GM21825 (cell line): Measurements from ENCODE around the gene ZER1.
"Not testable (repeated sequence)": the region's sequence is repeated elsewhere in the genome, so short reads cannot be mapped to it uniquely, and the experiment has no call there.

ENCODE experiments used
- ATAC-seq: cut with Tn5 transposase; IDR thresholded peaks from one replicate; pipeline ENCODE4 v1.9.1; 2021; ENCODE audit warnings: mild to moderate bottlenecking, moderate library complexity; ENCODE audit not compliant: unreplicated experiment

Gene ZER1

DNA sequence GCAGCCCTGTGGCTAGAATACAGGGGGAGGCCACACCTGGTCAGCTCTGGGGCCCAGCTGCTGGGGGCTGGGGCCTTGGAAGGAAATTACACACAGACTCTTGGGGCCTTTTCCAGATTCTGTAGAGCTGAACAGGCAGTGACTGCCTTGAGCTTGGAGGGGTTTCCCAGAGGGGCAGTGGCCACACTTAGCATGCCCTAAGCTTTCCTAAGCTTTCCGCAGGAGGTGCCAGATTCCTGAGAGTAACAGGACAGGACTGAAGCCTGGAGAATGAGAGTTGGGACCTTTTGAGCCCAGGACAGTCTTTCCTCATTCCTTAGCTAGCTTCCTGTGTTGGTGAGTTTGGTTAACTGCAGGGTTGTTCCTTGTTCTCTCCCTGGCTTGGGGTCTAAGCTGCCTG lies 16.7 kb upstream of the ZER1 start:
- no peak for ATAC-seq

DNA sequence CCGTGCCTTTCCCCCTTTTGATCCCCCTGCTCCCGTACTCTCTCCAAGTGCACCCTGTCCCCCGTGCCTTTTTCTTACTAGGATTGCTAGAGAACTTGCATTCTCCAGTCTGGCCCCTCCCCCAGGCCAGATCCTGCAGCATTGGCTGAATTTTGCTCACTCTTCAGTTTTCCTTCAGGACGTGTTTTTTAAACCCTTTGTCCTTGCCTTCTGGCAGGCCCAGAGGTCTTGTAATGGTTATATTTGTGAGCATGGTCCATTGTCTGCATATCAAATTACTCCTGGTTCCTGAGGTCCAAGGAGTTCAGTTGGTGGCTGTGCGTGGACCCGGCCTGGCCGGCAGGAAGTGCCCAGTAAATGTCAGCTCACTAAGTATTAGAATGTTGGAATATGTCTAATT lies 15.9 kb upstream of the ZER1 start:
- no peak for ATAC-seq

DNA sequence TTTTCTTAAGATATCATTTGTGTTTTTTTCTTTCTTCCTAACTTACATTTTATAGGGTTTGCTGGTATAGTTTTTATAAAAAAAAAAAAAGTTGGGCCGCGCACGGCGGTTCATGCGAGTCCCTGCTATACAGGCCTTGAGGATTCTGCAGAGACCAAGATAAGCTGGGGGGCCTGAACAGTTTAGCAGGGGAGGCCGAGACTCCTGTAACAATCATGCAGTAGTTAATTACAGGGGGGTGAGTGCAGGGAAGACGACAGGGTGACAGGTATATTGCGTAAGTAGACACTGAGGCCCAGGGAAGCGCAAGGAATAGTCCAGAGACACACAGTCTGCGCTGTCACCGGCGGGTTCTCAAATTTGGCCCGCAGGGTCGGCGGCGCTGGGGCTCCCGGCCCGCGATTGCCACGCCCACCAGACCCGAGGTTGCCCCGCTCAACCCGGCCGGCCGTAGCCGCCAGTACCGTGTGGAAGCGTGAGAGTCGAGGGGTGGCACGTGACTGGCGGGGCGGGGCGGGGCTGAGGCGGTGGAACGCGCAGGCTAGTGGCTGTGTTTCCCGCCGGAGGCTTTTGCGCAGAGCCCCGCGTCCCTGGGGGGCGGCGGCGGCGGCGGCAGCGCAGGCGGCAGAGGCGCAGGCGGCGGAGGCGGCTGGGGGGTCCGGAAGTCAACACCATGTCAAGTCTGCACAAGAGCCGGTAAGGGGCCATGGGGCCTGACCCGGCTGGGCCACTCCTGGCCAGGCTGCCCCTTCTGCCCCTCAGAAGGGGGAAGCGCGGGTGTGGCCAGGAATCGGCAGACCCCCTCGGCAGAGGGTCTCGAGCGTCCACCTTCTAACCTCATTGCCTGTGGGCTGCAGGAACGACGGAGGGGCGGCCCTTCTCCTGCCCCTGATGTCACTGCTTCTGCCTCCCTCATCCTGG lies 15.2 kb upstream of the ZER1 start, which contains the start of gene TBC1D13:
Gene TBC1D13, plus strand, starts transcription at position 573 of the 921 bp plus-strand sequence. Its CDS starts 101 bp downstream, at position 674.
- ATAC-seq: peak; percentile 92

DNA sequence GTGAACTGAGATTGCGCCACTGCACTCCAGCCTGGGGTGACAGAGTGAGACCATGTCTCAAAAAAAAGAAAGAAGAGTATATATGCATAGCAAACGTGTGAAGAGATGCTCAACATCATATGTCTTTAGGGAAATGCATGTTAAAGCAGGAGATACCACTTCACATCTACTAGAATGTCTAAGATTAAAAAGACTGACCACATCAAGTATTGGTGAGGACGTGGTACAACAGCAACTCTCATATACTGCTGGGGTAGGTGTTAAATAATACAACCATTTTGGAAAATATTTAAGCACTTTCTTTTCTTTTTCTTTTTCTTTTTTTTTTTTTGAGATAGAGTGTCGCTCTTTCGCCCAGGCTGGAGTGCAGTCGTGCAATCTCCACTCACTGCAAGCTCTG lies 13.7 kb upstream of the ZER1 start:
- ATAC-seq: no peak

DNA sequence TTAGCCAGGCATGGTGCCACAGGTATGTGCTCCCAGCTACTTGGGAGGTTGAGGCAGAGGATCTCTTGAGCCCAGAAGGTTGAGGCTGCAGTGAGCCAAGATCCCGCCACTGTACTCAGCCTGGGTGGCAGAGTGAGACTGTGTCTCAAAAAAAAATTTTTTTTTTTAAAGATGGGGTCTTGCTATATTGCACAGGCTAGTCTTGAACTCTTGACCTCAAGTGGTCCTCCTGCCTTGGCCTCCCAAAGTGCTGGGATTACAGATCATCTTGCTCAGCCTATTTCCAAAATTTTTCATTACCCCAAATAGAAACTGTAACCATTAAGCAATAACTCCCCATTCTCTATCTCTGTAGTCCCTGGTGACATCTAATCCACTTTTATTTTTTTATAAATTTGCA lies 10.9 kb upstream of the ZER1 start:
- no peak for ATAC-seq

DNA sequence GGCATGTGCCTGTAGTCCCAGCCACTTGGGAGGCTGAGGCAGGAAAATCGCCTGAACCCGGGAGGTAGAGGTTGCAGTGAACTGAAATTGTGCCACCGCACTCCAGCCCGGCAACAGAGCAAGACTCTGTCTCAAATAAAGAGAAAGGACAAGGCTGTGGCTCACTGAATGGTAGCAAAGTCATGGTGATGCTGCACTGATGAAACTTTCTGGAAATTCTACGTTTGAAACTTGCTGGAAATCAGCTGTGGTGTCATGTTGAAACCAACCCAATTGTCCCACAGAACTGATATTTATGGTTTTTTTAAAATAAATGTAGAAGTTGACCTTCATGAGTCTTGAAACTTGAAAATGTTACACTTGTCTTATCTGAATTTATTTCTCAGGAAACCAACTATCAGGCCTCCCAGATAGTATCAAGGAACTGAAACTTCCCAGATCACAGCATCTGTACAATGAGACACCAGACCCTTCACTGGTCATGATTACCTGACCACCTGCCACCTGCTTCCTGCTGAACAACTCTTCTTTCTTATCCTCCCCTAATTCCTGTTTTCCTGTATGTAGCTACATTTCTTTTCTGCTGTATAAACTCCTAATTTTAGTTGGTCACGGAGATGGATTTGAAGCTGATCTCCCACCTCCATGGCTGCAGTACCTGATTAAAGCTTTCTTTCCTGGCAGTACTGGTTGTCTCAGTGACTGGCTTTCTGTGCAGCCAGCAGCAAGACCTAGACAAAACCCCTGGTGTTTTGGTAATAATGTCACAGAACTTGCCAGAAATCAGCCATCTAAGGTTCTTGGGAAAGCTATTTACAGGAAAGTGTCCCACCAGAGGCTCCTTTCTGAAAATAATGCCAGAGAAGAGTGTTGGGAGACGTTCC lies 9.7 kb upstream of the ZER1 start:
- no peak for ATAC-seq

DNA sequence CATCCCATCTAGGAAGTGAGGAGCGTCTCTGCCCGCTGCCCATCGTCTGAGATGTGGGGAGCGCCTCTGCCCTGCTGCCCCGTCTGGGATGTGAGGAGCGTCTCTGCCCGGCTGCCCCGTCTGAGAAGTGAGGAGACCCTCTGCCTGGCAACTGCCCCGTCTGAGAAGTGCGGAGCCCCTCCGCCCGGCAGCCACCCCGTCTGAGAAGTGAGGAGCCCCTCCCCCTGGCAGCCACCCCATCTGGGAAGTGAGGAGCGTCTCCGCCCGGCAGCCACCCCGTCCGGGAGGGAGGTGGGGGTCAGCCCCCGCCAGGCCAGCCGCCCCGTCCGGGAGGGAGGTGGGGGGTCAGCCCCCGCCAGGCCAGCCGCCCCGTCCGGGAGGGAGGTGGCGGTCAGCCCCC lies 8.4 kb upstream of the ZER1 start:
- ATAC-seq: not testable (repeated sequence)

DNA sequence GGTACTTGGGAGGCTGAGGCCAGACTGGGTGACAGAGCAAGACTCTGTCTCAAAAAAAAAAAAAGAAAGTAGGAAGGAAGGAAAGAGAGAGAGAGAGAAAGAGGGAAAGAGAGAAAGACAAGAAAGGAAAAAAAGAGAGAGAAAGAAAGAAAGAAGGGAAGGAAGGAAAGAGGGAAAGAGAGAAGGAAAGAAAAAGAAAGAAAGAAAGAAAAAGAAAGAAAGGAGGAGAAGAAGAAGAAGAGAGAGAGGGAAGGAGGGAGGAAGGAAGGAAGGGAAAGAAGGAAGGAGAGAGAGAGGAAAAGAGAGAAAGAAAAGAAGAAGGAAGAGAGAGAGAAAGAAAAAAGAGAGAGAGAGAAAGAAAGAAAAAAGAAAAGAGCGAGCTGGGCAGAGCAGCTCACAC lies 3.1 kb upstream of the ZER1 start:
- ATAC-seq: no peak

DNA sequence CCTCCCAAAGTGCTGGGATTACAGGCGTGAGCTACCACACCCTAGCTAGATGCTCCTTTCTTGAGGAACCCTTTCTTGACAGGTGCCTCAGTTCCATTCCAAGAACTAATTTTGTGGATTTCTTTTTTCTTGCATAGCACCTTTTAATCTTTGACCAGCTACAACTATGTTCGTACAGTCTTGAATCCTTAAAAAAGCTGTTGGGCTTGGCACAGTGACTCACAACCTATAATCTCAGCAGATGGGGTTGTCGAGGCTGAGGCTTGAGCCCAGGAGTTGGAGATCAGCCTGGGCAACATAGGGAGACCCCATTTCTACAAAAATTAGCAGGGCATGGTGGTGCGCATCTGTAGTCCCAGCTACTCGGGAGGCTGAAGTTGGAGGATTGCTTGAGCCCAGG lies 1.3 kb upstream of the ZER1 start:
- ATAC-seq: no peak

DNA sequence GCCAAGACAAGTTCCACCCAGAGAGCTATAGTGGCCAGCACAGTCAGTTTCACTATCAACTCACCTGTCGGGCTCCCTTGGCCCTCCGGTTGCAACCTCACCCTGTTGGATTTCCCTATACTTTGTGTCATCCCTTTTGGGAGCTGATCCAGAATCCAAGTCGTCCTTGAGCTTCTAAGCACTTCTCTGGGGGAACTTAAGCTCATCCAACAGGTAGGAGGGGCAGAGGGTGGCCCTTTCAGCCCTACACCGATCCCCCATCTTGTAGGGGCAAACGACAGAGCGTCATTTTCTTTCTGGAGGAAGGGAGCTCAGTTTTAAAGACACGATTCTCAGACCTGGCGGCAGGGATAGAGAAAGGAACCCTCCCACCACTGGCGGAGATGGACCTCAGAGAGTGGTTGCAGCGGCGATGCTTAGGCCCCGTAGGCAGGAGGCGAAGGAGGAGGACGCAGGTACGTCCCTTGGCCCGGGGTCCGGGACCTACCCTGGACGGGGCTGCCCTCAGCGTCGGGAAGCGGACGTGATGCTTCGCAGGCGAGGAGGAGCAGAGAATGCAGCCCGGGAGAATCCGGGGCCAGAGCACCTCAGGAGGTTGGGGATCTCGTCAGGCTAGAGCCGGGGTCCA lies 519 bp downstream of the ZER1 start:
- ATAC-seq: peak; percentile 26

DNA sequence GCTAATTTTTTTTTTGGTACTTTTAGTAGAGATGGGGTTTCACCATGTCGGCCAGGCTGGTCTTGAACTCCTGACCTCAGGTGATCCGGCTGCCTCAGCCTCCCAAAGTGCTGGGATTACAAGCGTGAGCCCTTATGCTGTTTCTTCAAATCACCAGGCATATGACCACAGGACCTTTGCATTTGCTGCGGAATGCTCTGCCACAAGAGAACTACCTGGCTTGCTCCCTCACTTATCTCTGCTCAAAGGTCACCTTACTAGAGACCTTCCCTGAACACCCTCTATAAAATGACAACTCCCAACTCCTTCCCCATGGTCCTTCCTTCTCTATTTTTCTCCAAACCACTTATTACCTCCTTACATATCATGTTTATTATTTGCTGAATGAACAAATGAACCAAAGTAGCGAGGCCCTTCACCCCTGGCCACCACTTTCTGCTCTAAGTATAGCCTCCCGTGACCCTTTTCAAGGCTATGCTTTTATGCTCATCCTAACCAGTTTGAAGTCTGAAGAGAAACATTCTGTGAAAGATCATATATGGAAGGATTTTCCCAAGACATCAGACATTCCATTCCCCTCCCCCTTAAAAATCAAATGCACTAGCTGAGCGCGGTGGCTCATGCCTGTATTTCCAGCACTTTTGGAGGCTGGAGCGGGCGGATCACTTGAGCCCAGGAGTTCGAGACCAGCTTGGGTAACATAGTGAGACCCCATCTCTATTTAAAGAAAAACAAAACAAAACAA lies 1.3 kb downstream of the ZER1 start:
- no peak for ATAC-seq

DNA sequence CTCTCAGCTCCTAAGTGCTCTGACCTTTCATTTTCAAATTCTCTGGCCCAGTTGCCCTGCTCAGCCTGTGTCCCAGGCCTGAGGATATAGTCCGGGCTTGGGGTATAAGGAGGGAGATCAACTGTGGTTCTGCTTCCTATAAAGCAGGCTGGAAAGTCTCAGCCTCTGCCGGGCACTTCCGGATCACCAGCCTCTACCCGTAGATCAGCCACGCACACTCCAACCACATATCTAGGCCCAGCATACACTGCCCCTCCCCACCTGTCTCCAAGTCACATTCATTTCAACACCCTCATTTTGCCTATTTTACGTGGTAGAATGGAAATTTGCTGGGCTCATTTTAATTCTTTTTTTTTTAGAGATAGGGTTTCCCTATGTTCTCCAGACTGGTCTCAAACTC lies 3.1 kb downstream of the ZER1 start:
- no peak for ATAC-seq

DNA sequence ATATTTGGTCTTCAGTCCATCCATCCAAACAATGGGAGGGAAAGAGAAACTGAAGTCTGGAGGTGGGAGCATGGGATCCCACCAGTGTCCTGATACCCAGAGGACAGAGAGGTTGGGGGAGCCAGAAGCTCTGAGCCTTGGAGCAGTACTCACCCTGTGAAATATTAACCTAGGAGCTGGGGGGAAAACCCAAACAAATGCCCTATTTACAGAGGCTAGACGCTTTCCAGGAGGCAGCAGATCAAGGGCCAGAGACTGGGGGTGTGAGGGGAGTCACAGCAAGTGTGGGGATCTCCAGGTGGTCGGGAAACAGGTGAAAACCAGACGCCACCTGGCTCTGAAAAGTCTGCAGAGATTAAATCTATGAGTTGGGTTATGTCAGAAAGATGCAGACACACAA lies 6.2 kb downstream of the ZER1 start:
- ATAC-seq: no peak

DNA sequence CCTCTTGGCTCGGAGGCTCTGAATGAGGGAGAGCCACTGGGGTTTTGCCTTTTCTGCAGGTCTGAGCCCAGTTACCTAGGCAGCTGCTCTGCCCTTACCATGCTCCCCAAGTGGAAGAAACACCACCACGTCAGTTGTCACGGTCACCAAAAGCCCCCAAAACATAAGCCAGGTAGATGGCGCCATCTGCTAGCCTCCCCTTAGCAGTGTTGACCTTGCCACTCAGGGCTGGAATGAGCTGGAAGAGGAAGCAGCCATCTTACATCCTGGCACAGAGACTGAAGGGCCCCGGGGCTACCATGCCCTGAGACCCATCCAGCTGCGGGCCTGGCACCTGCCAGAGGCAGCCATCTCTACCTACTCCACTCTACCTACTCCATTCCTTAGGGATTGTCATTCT lies 7.4 kb downstream of the ZER1 start:
- no peak for ATAC-seq

DNA sequence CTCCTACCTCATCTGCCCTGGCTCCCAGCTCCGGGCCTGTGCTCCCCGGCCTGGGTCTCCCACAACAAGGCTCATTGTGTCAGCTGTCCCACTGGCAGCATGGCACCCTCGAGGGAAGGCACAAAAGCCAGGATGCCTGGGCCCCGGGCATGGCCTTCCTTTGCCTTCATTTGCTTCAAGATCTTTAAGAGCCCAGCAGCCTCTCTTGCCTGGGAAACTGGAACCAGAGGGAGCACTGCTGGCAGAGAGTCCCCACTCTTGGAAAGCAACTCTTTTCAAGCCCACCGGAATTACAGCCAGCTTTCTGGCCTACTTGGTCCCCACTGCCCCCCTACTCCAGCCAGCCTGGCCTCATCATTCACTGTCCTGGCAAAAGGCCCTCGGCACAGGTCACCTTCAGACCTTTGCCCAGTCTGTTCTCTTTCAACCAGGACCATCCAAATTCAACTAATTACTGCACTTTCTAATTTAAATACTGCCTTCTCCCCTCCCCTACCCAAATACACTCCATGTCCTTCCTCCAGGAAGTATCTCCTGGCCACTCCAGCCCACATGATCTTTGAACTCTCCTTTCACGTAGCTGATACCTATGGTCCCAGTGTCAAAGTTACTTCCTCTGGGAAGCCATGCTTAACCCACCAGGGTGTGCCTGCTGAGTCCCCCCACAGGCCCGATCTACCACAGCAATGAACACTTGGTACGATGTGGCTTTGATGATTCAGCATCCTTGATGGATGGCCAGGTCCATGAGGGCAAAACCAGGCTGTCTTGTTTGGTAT lies 8.9 kb downstream of the ZER1 start:
- ATAC-seq: no peak

DNA sequence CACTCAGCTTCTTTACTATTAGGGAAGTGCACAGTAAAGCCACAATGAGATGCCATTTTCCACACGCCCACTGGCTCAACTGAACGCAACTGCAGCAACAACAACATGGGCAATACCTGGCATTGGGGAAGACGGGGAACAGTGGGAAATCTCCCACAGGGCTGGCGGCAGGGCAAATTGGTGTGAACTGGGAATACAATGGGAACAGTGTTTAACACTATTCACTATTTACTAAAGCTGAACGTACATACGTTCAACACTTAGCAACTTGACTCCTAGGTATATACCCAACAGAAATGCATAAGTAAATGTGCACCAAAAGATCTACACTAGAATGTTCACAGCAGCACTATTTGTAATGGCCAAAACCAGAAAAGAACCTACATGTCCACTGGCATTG lies 14.1 kb downstream of the ZER1 start:
- ATAC-seq: no peak

DNA sequence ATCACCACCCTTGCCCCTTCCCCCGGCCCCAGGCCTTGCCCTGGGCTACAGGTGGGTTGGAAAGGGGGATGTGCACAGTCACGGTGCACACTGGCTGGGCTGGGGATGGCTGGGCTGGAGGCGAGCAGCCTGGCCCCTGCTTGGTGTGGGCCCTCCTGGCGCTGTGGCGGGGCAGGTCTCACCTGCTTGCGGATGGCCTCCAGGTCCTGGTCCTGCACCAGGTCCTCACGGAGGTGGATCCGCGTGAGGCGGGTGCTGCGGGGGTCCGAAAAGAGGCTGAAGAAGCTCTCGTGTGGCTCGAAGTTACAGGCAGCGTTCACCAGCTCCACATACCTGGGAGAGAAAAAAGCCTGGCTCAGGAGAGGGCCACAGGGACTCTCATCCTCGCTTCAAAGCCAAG lies 18.1 kb downstream of the ZER1 start:
- no peak for ATAC-seq

DNA sequence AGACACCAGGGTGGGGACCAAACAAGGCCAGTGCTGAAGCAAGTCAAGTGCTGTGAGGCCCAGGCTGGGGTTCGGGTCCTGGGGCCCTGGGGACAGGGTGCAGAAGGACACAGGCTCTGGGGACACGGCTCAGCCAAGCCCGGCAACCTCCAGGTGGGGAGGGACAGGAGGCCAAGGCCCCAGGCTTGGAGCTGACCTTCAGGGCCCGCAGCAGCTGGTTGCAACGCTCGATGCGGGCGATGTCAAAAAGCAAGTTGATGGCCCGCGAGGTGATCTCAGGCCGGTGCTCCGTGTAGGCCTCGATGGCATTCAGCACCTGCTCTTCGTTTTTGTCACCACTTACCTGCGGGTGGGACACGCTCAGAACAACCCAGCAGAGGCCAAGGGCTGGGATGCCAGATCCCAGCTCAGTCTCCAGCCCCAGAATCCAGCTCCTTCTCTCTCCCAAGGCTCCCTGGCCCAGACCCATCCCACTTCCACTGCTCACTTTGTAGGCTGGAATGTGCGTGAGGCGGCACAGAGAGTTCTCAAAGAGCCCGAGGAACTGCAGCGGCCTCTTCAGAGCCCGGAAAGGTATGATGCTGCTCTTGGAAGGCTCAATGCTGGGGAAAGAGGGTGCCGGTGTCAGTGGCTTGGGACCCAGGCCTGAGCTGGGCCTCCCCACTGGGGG lies 20.7 kb downstream of the ZER1 start:
- no peak for ATAC-seq

DNA sequence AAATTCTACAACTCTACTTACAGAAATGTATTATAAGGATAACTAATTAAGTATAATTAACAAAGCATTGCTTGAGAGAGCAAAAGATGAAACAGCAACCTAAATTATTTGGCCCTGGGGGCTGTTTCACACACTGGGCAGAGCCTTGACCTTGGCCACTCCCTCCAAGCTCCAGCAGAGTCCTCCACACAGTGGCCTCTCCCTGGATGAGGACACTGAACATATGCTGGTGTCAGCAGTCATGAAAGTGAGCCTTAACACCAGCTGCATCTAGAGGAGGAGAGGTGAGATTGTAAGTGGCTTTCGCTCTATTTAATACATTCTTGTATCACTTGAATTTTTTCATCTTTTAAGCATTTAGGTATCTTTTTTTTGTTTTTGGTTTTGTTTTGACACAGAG lies 24.5 kb downstream of the ZER1 start:
- no peak for ATAC-seq
